ENCODE results near the gene SEC14L3.

SEC14L3 gene

DNA sequence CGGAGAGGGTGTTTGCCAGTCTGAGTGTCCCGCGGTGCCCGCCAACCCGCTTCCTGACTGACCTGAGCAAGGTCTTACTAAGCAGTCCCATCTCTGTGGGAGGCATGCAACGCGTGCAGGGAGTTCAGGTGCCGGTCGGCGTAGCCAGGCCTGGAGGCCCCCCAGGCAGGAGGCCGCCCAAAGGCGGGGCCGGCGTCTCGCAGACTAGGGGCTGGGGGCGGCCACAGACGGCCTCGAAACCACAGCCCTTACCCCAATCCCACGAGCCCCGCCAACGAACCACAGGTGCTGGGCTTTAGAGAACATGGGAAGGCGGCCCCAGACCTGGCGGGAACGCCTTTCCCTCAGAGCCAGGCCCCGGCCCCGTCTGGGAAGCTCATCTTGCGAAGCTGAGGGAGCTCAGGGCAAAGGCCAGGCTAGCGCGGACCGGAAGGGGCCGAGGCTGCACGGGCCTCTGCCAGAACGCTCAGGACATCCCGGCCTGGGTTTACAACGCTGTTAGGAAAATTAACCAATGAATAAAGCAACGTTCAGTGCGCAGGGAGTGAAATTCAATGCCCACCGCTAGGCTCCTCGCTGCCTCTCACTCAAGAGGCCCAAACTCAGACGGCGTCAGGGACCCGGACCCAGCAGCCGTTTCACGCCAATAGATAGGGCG, 48.4 kb downstream of the SEC14L3 start:
- DNase-seq (ENCODE audit: low read depth in 2 of 2) = peak; percentile 51 to 59

DNA sequence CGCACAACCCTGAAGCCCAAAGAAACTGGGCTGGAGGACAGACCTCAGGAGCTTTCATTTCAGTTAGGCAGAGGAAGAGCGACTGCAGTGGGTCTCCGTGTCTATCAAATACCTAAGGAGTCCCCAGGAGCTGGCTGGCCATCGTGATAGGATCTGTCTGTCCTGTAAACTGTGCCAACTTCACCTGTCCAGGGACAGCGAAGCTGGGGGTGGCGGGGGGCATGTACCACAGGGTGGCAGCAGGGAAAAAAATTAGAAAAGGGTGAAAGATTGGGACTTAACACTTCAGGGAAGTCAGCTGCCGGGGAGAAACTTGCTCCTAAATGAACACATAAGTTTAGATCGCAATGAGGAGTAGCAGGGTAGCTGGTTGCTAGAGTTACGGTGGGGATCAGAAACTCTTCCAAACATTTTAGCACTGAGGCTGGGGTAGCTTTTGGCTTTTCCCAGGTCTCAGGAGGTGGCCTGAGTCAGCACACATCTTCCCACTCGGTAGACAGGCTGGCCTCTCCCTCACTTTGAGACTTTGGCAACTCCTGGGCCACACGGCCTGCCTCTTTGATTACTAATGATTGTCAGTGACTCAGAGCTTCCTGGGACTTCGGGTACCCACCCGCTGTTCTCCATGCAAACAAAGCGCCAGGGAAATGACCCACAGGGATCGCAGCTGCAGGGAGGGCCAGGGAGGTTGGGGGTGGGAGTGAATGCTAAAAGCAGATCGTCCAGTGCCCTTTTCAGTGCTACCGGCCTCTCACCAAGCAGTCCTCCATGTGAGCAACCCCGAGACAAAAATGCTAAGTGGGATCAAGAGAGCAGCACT, 49.1 kb downstream of the SEC14L3 start:
- peak in 1 of 2 donors; percentile 23 for DNase-seq (ENCODE audit: low read depth in 2 of 2)

- DNase-seq (ENCODE audit: low read depth in 2 of 2) = no peak
Measured at GRCh38 chr22:30421695-30422480, 49.9 kb downstream of the SEC14L3 start.

DNA sequence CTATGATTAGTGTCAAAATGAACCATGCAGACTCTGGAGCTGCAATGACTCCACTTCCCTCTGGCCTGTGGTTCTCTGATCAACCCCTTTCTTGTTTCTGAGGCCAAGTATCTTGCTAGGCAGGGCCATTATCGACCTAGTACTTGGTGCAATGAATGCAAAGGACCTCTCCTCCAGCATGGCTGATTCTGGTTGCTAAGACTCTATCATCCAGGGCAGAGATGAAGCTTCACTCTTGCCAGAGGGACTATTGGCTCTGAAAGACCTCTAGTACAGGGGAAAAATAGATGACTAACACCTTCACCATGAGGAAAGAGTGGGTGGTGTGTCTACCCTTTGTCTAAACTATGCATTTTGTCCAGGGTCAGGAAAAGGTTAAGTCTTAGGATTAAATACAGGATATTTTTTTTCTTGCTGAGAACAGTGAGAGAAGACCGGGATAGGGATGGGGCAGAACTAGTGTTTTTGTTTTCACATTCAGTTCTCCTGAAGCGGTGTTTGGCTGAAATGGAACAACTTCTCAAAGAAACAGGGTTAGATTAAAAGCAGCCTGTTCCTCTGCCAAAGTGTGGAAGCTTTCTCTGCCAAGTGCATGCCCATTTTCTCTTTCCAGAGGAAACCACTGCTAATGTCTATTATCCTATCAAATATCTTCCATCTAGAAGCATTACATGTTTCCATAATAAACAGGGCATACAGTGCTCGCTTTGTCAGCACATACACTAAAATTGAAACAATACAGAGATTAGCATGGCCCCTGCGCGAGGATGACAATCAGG, 51.3 kb downstream of the SEC14L3 start:
- DNase-seq (ENCODE audit: low read depth in 2 of 2) = no peak

GRCh38 chr22:30416837-30417236, 55.0 kb downstream of the SEC14L3 start:
- DNase-seq (ENCODE audit: low read depth in 2 of 2) = no peak

- no peak for DNase-seq (ENCODE audit: low read depth in 2 of 2)
Measured at GRCh38 chr22:30416403-30416802, 55.4 kb downstream of the SEC14L3 start.

- no peak for DNase-seq (ENCODE audit: low read depth in 2 of 2)
Measured at GRCh38 chr22:30414525-30415047, 57.2 kb downstream of the SEC14L3 start.

- DNase-seq (ENCODE audit: low read depth in 2 of 2) = no peak
Measured at GRCh38 chr22:30413745-30414524, 57.9 kb downstream of the SEC14L3 start.

DNA sequence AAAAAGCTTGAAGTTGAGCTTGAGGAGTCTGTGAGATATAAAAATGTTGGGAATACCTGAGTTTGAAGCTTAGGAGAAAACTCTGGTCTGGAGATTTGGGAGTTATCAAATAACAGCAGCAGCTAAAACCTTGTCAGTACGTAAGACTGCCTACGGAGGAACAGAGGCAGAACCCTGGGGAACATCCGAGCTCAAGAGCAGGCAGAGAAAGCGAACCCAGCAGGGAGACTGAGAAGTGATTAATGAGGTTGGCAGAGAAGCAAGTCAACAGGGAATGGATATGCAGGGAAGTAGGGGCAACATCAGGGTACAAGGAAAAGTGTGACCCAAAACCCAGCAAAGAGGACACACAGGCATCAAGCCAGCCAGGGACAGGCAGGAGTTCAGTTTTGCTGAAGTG, 58.8 kb downstream of the SEC14L3 start:
- DNase-seq (ENCODE audit: low read depth in 2 of 2) = no peak

GRCh38 chr22:30411780-30412179, 60.0 kb downstream of the SEC14L3 start:
- no peak for DNase-seq (ENCODE audit: low read depth in 2 of 2)
